HepG2 (cell line): ENCODE measurements around the gene MTRF1.

Experiments used
- EP300 ChIP-seq, 3 experiments: sonication (generic) in 1 of 3; formaldehyde crosslinking in 1 of 3; IDR thresholded peaks; 2 replicates each; pipeline versions ENCODE4 v1.5.1 to v1.6.1; 2011 to 2020; ENCODE audit warnings: low read depth in 2 of 3, low read length in 2 of 3, borderline replicate concordance in 1 of 3, improper control_type of control experiment in 1 of 3, mild to moderate bottlenecking in 1 of 3, missing genetic modification reagents in 1 of 3, moderate library complexity in 1 of 3
- GTF2F1 ChIP-seq: fragments of 150-350 bp; IDR thresholded peaks from 2 replicates; pipeline ENCODE4 v1.6.1; 2014; ENCODE audit warnings: low read length
- NFE2 ChIP-seq: sonication (generic); formaldehyde crosslinking; IDR thresholded peaks from 2 replicates; pipeline ENCODE4 v1.4.0; 2020; ENCODE audit warnings: missing genetic modification reagents
- NR3C1 ChIP-seq: sonication (generic); formaldehyde crosslinking; IDR thresholded peaks from 2 replicates; pipeline ENCODE4 v1.4.0; 2020; ENCODE audit warnings: missing genetic modification reagents
- POLR2AphosphoS2 ChIP-seq: IDR thresholded peaks from 2 replicates; pipeline ENCODE4 v1.6.1; 2011; ENCODE audit warnings: low read depth, low read length, improper control_type of control experiment
- POLR2G ChIP-seq: fragments of 200-400 bp; formaldehyde crosslinking; IDR thresholded peaks from 2 replicates; pipeline ENCODE4 v1.6.1; 2018; ENCODE audit warnings: mild to moderate bottlenecking, low read depth, low read length, moderate library complexity
- RAD21 ChIP-seq: fragments of 450-650 bp; formaldehyde crosslinking; IDR thresholded peaks from 2 replicates; pipeline ENCODE4 v1.5.0; 2020; ENCODE audit warnings: mild to moderate bottlenecking
- SMARCE1 ChIP-seq: fragments of 450-650 bp; IDR thresholded peaks from 2 replicates; pipeline ENCODE4 v1.6.1; 2017; ENCODE audit warnings: borderline replicate concordance
- ZBTB49 ChIP-seq: sonication (generic); formaldehyde crosslinking; IDR thresholded peaks from 2 replicates; pipeline ENCODE4 v1.4.0; 2020; ENCODE audit warnings: missing genetic modification reagents, borderline replicate concordance
- ZNF672 ChIP-seq: sonication (generic); formaldehyde crosslinking; IDR thresholded peaks from 2 replicates; pipeline ENCODE4 v1.8.1; 2022; ENCODE audit warnings: missing genetic modification reagents
- TF ChIP-seq, protein P1 (sequence below): IDR thresholded peaks from 2 replicates; pipeline ENCODE4 v1.6.1; 2012; ENCODE audit warnings: inconsistent platforms

DNA sequence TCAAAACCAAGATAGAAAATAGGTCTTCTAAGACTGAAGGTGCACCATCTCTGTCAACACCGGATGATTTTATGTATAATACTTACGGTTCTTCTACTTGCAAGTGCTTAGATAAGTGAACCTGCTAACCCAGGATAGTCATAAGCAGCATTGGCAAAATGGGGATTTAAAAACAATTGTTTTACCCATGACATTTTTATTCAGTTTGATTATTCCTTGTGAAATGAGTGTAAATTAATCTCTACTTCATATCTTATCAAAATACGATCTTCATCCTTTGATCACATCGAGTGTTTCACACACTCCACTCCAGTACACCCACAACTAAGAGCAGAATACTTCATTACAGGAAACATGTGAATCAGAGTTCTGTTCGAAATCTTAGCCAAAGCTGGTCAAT is 23.0 kb upstream of the MTRF1 start:
- no peak for TF ChIP-seq POLR2AphosphoS2
- TF ChIP-seq SMARCE1: no peak
- TF ChIP-seq RAD21: no peak
- TF ChIP-seq POLR2G: no peak
- TF ChIP-seq NR3C1 (CRISPR knock-in tag): no peak
- TF ChIP-seq EP300 (IDR thresholded peaks at IDR 0.05; ENCODE audit: low read depth in 2 of 2, low read length in 2 of 2): no peak
- no peak for TF ChIP-seq EP300 (CRISPR knock-in tag; IDR thresholded peaks at IDR 0.05; ENCODE audit: borderline replicate concordance)
- TF ChIP-seq NFE2: no peak
- TF ChIP-seq ZNF672 (CRISPR knock-in tag): no peak
- no peak for TF ChIP-seq ZBTB49 (CRISPR knock-in tag)
- TF ChIP-seq, protein P1, sequence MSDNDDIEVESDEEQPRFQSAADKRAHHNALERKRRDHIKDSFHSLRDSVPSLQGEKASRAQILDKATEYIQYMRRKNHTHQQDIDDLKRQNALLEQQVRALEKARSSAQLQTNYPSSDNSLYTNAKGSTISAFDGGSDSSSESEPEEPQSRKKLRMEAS: no peak
- no peak for TF ChIP-seq GTF2F1
